NCI-H446 (cell line): ENCODE data around the gene EDC4.
A peak's percentile ranks its signal among the peaks of the same experiment; 100 is the strongest.
"Not testable (repeated sequence)": the region's sequence is repeated elsewhere in the genome, so short reads cannot be mapped to it uniquely, and the experiment has no call there.

Experiments used
- DNase-seq, 2 experiments: peaks; one replicate each; lab custom pipeline; 2025; lab: John Stamatoyannopoulos, UW

Gene EDC4, protein sequence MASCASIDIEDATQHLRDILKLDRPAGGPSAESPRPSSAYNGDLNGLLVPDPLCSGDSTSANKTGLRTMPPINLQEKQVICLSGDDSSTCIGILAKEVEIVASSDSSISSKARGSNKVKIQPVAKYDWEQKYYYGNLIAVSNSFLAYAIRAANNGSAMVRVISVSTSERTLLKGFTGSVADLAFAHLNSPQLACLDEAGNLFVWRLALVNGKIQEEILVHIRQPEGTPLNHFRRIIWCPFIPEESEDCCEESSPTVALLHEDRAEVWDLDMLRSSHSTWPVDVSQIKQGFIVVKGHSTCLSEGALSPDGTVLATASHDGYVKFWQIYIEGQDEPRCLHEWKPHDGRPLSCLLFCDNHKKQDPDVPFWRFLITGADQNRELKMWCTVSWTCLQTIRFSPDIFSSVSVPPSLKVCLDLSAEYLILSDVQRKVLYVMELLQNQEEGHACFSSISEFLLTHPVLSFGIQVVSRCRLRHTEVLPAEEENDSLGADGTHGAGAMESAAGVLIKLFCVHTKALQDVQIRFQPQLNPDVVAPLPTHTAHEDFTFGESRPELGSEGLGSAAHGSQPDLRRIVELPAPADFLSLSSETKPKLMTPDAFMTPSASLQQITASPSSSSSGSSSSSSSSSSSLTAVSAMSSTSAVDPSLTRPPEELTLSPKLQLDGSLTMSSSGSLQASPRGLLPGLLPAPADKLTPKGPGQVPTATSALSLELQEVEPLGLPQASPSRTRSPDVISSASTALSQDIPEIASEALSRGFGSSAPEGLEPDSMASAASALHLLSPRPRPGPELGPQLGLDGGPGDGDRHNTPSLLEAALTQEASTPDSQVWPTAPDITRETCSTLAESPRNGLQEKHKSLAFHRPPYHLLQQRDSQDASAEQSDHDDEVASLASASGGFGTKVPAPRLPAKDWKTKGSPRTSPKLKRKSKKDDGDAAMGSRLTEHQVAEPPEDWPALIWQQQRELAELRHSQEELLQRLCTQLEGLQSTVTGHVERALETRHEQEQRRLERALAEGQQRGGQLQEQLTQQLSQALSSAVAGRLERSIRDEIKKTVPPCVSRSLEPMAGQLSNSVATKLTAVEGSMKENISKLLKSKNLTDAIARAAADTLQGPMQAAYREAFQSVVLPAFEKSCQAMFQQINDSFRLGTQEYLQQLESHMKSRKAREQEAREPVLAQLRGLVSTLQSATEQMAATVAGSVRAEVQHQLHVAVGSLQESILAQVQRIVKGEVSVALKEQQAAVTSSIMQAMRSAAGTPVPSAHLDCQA (N-terminal part only)

GRCh38 chr16:67872631-67873434 is at the start of gene EDC4:
Gene EDC4 (plus strand): TSS chr16:67873052. CDS start chr16:67873262, 210 bp downstream.
- DNase-seq, result peak in 1 of 2 experiments; percentile 58

DNA sequence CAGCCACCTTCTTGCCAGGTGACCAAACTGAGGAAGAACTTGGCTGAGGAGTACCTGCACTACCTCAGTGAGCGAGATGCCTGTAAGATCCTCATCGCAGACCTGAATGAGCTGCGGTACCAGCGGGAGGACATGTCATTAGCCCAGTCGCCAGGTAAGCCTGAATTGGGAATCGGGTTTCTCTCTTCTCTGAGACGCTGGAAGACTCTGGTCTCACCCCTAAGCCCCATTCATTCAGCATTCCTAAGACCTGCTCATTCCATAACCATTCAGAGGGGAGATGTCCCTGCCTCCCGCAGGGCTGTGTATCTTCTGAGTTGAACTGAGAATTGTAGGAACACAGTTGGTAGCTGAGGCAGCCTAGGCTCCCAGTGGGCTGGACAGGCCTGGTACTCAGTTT is 47.7 kb upstream of the EDC4 start:
- no peak for DNase-seq

GRCh38 chr16:67825906-67826305 is 46.9 kb upstream of the EDC4 start:
- no peak for DNase-seq

- no peak for DNase-seq
Measured at GRCh38 chr16:67828651-67829050, 44.2 kb upstream of the EDC4 start.

DNA sequence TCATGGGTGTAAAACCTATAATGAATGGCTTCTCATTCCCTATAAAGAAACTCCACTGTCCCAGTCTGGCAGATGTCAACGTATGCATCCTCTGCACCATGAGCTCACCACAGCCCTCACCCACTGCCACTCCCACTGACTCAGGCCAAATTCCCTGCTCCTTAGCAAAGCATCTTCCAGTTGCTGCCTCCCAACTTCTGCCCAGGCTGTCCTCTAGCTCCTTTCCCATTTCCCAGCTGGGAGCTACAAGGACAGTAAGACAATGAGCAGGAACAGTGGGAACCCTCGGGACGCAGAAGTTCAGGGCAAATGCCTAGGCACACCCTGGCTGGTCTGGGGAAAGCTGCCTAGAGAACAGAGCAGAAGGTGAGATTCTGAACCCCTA is 39.8 kb upstream of the EDC4 start:
- DNase-seq, result no peak

DNA sequence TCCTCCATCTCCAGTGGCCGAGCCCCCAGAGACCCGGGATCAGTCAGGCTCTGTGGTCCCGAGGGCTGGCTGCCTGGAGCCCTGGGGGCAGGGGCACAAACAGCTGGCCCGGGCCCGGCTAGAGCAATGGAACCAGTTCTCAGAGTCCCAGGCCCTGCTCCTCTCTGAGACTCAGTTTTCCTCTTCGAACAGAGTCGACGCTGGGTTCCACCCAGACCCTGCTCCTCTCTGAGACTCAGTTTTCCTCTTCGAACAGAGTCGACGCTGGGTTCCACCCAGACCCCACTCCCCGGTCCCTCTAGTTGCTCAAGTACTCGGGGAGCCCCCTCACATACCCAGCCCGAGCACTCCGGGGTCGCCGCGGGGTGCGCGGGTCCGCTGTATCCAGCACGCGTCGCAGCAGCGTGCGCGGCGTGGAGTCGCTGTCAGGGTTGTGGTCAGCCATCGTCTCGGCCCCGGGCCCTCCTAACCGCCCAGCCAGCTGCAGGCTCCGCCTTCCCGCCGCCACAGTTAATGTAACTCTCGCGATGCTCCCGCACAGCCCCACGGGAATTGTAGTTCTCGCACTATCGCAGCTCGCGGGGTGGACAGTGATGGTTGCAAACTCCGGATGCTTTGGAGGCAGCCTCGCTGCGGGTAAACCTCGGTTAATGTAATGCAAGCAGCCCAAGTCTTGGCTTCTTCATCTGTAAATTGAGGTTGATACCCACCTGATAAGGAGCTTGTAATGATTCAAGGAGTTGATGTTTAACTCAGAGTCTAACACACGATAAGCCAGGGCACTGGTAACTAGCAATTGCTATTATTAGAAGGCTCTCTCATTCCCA is 39.2 kb upstream of the EDC4 start:
- DNase-seq, result peak; percentile 85

DNA sequence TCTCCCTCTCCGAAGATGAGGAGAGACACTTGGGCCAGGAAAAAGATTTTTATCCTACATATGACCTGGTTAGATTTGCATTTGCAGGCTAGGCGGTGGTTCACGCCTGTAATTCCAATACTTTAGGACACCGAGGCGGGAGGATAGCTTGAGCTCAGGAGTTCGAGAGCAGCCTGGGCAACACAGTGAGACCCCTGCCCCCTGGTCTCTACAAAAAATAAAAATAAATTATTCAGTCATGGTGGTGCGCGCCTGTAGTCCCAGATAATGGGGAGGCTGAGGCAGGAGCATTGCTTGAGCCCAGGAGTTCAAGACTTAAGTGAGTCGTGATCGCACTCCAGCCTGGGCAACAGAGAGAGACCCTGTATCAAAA is 38.6 kb upstream of the EDC4 start:
- no peak for DNase-seq

- not testable (repeated sequence) for DNase-seq
Measured at GRCh38 chr16:67837190-67837589, 35.7 kb upstream of the EDC4 start.

- no peak for DNase-seq
Measured at GRCh38 chr16:67837811-67838210, 35.0 kb upstream of the EDC4 start.

DNA sequence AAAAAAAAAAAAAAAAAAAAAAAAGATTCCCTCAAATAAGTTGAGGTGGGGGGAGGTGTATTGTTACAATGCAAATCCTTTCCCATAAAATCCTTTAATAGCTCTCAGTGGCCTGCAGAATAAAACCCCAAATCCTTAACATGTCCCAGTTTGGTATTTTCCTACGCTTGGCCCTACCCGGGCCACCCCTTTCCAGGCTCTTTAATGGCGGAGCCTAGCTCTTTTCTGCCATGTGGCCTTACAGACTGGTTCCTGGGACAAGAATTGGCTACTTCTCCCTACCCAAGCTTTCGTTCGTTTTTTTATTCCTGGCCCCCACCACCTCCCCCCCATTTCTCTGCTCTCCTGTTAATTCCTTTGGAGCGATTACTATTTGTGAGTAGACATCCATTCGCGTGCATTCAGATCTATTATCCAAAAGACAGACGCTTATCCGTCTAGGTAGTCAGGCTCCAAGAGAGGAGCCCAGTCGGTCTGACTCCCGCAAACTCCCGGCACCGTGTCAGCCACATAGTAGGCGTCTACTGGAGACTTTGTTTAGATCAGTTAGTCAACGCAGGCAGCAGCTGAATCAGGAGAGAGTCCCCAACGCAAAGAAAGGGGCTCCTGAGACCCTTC is 31.5 kb upstream of the EDC4 start:
- DNase-seq, result no peak

- peak; percentile 87 to 93 for DNase-seq
Measured at GRCh38 chr16:67841816-67842508, 30.9 kb upstream of the EDC4 start, which contains the start of gene THAP11. Gene THAP11 (plus strand): TSS chr16:67842320. CDS start chr16:67842555, 235 bp downstream.

DNA sequence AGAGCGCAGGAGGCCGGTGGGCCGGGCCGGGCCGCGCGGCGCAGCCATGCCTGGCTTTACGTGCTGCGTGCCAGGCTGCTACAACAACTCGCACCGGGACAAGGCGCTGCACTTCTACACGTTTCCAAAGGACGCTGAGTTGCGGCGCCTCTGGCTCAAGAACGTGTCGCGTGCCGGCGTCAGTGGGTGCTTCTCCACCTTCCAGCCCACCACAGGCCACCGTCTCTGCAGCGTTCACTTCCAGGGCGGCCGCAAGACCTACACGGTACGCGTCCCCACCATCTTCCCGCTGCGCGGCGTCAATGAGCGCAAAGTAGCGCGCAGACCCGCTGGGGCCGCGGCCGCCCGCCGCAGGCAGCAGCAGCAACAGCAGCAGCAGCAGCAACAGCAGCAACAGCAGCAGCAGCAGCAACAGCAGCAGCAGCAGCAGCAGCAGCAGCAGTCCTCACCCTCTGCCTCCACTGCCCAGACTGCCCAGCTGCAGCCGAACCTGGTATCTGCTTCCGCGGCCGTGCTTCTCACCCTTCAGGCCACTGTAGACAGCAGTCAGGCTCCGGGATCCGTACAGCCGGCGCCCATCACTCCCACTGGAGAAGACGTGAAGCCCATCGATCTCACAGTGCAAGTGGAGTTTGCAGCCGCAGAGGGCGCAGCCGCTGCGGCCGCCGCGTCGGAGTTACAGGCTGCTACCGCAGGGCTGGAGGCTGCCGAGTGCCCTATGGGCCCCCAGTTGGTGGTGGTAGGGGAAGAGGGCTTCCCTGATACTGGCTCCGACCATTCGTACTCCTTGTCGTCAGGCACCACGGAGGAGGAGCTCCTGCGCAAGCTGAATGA is 30.1 kb upstream of the EDC4 start:
- DNase-seq, result peak in 1 of 2 experiments; percentile 8

DNA sequence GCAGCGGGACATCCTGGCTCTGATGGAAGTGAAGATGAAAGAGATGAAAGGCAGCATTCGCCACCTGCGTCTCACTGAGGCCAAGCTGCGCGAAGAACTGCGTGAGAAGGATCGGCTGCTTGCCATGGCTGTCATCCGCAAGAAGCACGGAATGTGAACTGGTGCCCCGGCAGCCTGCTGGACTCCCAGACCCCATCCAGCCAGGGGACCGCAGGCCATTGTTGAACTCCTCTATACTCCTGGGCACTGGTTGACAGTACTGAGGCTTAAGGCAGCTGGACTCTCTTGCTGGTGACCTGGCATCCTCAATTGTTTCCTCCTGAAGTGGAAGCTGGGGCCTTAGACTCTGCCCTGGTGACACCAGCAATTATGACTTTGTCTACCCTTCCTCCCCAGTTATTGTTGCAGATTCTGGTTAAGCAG is 29.5 kb upstream of the EDC4 start:
- DNase-seq, result no peak

GRCh38 chr16:67844497-67844896 is 28.4 kb upstream of the EDC4 start:
- DNase-seq, result no peak

- DNase-seq, result peak in 1 of 2 experiments; percentile 1
Measured at GRCh38 chr16:67845291-67846062, 27.4 kb upstream of the EDC4 start.

GRCh38 chr16:67846063-67846319 is 26.9 kb upstream of the EDC4 start:
- DNase-seq, result no peak

DNA sequence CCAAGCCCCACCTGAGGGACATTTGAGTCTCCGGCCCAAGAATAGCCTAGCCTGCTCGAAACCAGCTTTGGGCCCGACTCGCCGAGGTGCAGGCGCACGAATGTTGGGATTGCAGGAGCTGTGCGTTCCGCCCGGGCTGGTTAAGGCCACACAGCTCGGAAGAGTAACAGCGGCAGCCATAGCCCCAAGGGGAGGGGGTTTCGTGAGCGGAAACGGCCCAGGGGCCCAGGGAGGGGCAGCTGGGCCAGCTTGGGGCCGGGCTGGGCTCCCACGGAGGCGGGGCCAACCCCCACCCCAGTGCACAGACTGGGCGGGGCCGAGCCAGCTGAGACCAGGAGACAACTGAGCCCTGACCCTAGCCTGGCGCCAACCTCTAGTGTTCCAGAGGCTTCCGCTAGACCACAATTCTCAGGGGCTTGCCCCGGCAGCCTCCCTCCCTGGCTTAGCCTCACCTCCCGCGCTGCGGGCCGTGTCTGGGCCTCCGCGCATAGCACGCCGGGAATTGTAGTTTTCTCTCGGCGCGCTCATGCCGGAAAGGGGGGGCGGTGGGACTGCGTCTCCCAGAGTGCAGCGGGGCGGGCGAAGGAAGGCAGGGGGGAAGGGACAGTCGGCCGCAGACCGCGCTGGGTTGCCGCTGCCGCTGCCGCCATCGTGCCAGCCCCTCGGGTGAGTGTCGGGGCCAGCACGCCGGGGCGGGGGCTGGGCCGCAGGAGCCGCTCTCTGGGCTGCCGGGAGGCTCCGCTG is 26.4 kb upstream of the EDC4 start, which contains the start of gene NUTF2:
TSS of gene NUTF2 (plus strand) at position 614 of the 744 bp plus-strand sequence. CDS start 18,198 bp downstream, outside the sequence.
- DNase-seq, result peak; percentile 84 to 94
